HCT116 (cell line): Measurements from ENCODE around the gene VMP1. TPM values are rescaled to one million over a fixed set of nuclear protein-coding genes. Genes with fewer than 3 reads are reported as not detected.
"Not testable (repeated sequence)": the region's sequence is repeated elsewhere in the genome, so short reads cannot be mapped to it uniquely, and the experiment has no call there.

Experiments
- ATAC-seq: fragments of 200-7000 bp; cut with Tn5 transposase; 2 replicates; pipeline ENCODE4 v1.9.1; 2020; ENCODE audit warnings: mild to moderate bottlenecking, moderate library complexity
- BruUV-seq: library from RNA; stranded (reverse); fragments of 400-500 nt; replicated peaks from 2 replicates; lab custom pipeline; 2021; lab: Mats Ljungman, UMichigan
- CTCF ChIA-PET: fragments of 300-600 bp; sonication (Branson Sonifier 250); formaldehyde crosslinking; loops from one replicate; lab custom pipeline; 2021; ENCODE audit warnings: antibody characterized with exemption; lab: Charles Lee
- POLR2A ChIA-PET: fragments of 300-600, 350-600 bp; sonication (Branson Sonifier 250); formaldehyde crosslinking; loops from one replicate; lab custom pipeline; 2021; ENCODE audit warnings: antibody characterized with exemption; lab: Charles Lee
- RAD21 ChIA-PET, 2 experiments: fragments of 300-600 bp; sonication (Branson Sonifier 250); formaldehyde crosslinking; loops; one replicate each; lab custom pipeline; 2023; ENCODE audit warnings: low total read pairs in 2 of 2; ENCODE audit not compliant: uncharacterized antibody in 2 of 2, unreplicated experiment in 2 of 2, low non-redundant PET in 1 of 2; lab: Charles Lee
- DNase-seq: peaks from one replicate; pipeline ENCODE4 v3.0.0-alpha.2; 2010; ENCODE audit warnings: low read depth, low spot score
- H2AFZ ChIP-seq: fragments of 200-600 bp; shearing (Covaris generic), sonication (generic); 2 replicates; pipeline ENCODE4 v1.6.1; 2017; ENCODE audit warnings: low read depth, mixed run types, mixed read lengths, antibody characterized with exemption, low read length; ENCODE audit not compliant: poor library complexity, severe bottlenecking
- H3K27ac ChIP-seq: 2 replicates; pipeline ENCODE4 v1.5.1; 2012; ENCODE audit warnings: low read depth, low read length
- H3K27me3 ChIP-seq: fragments of 200-600 bp; sonication (generic); 2 replicates; pipeline ENCODE4 v1.6.1; 2016; ENCODE audit warnings: mixed run types, low read length, mixed read lengths; ENCODE audit not compliant: insufficient read depth
- H3K36me3 ChIP-seq, 2 experiments: fragments of 200-500 bp in 1 of 2; fragments of 200-600 bp in 1 of 2; sonication (Bioruptor generic) in 1 of 2; sonication (generic) in 1 of 2; 2 replicates each; pipeline versions ENCODE4 v1.5.1 to v1.6.1; 2014 to 2016; ENCODE audit warnings: low read length in 2 of 2, inconsistent platforms in 1 of 2, mixed read lengths in 1 of 2, mixed run types in 1 of 2; ENCODE audit not compliant: insufficient read depth in 2 of 2, control insufficient read depth in 1 of 2
- H3K4me1 ChIP-seq, 2 experiments: fragments of 200-600 bp in 1 of 2; sonication (generic) in 1 of 2; 2 replicates each; pipeline versions ENCODE4 v1.5.1 to v1.6.1; 2012 to 2017; ENCODE audit warnings: low read length in 2 of 2, inconsistent platforms in 1 of 2, mild to moderate bottlenecking in 1 of 2, mixed read lengths in 1 of 2, mixed run types in 1 of 2, moderate library complexity in 1 of 2; ENCODE audit not compliant: insufficient read depth in 2 of 2, control insufficient read depth in 1 of 2
- H3K4me2 ChIP-seq: fragments of 200-600 bp; sonication (generic); 2 replicates; pipeline ENCODE4 v1.6.1; 2017; ENCODE audit warnings: mixed run types, low read length, mixed read lengths
- H3K4me3 ChIP-seq, 2 experiments: fragments of 200-600 bp in 1 of 2; sonication (generic) in 1 of 2; replicated peaks in 1 of 2; 2 replicates each; pipeline ENCODE4 v1.5.1; 2011 to 2016; ENCODE audit warnings: low read length in 2 of 2, control low read depth in 1 of 2, low read depth in 1 of 2, mild to moderate bottlenecking in 1 of 2, mixed read lengths in 1 of 2, mixed run types in 1 of 2
- H3K79me2 ChIP-seq: fragments of 200-600 bp; sonication (generic); 2 replicates; pipeline ENCODE4 v1.6.1; 2017; ENCODE audit warnings: mild to moderate bottlenecking, mixed run types, low read length, moderate library complexity, mixed read lengths; ENCODE audit not compliant: insufficient read depth
- H3K9ac ChIP-seq: fragments of 200-600 bp; sonication (generic); 2 replicates; pipeline ENCODE4 v1.6.1; 2016; ENCODE audit warnings: low read length, mixed read lengths
- H3K9me2 ChIP-seq: fragments of 200-600 bp; sonication (generic), shearing (Covaris generic); 2 replicates; pipeline ENCODE4 v1.6.1; 2017; ENCODE audit warnings: mixed run types, mild to moderate bottlenecking, moderate library complexity; ENCODE audit not compliant: insufficient read depth
- H3K9me3 ChIP-seq, 2 experiments: fragments of 200-500 bp in 1 of 2; fragments of 200-600 bp in 1 of 2; sonication (Bioruptor generic) in 1 of 2; sonication (generic) in 1 of 2; 2 replicates each; pipeline ENCODE4 v1.6.1; 2014 to 2017; ENCODE audit warnings: low read length in 2 of 2, mixed read lengths in 2 of 2, inconsistent platforms in 1 of 2, low read depth in 1 of 2, mild to moderate bottlenecking in 1 of 2, mixed run types in 1 of 2, moderate library complexity in 1 of 2; ENCODE audit not compliant: control insufficient read depth in 1 of 2, insufficient read depth in 1 of 2
- H4K20me1 ChIP-seq: fragments of 200-600 bp; sonication (generic), shearing (Covaris generic); 2 replicates; pipeline ENCODE4 v1.6.1; 2017; ENCODE audit warnings: mixed run types, mild to moderate bottlenecking, moderate library complexity; ENCODE audit not compliant: insufficient read depth
- CEBPB ChIP-seq: IDR thresholded peaks from 2 replicates; pipeline ENCODE4 v1.6.1; 2012; ENCODE audit warnings: low read depth
- EZH2 ChIP-seq: fragments of 200-600 bp; sonication (generic); IDR thresholded peaks from 2 replicates; pipeline ENCODE4 v1.6.1; 2017; ENCODE audit warnings: antibody characterized with exemption, mixed run types
- MAX ChIP-seq: IDR thresholded peaks from 2 replicates; pipeline ENCODE4 v1.6.1; 2012
- SIN3A ChIP-seq: IDR thresholded peaks from 2 replicates; pipeline ENCODE4 v1.6.1; 2012; ENCODE audit warnings: low read depth
- TCF7L2 ChIP-seq: IDR thresholded peaks from 2 replicates; pipeline ENCODE4 v1.7.0; 2011; ENCODE audit warnings: borderline replicate concordance, inconsistent platforms; ENCODE audit not compliant: insufficient read depth, insufficient read length; ENCODE audit errors: extremely low read depth
- YY1 ChIP-seq: IDR thresholded peaks from 2 replicates; pipeline ENCODE4 v1.6.1; 2011; ENCODE audit warnings: low read length, low read depth, moderate library complexity, mild to moderate bottlenecking; ENCODE audit not compliant: insufficient replicate concordance; ENCODE audit errors: extremely low read depth
- intact Hi-C: fragments of 100-400 bp; cut with micrococcal nuclease; formaldehyde crosslinking; loops from 2 replicates; pipeline ENCODE4 v1.10.0; 2022
- total RNA-seq: library from RNA; stranded (reverse); gene quantifications from one replicate; pipeline ENCODE4 v1.2.1, GENCODE V29; 2021; ENCODE audit not compliant: unreplicated experiment

VMP1 gene
- total RNA-seq, 1 experiment from 2014 or later, result 366 TPM

GRCh38 chr17:59778996-59779395 is 71.5 kb downstream of the VMP1 start:
- Histone ChIP-seq H3K4me3 (no peak overlapping the region), H3K79me2 (peaks cover 14% of the 10 kb centered on the region), H4K20me1 (no peaks in the 10 kb centered on the region), H3K9ac (peak overlapping the region; percentile 13), H3K9me3 (no peaks in the 10 kb centered on the region), H3K27me3 (no peaks in the 10 kb centered on the region), H3K27ac (peak overlapping the region; percentile 36), H2AFZ (no peak overlapping the region), H3K4me2 (peak overlapping the region; percentile 27; the same call in 1 of the 2 replicates), H3K36me3 (peaks cover 3 to 16% of the 10 kb centered on the region in 2 experiments; a peak in 3 of 4 replicates), H3K9me2 (no peaks in the 10 kb centered on the region), H3K4me1 (peaks cover 61 to 68% of the 10 kb centered on the region in 2 experiments)
- ChIA-PET CTCF (interaction anchor here (1.4 to 3.0 kb wide), 2 partner anchors 10 to 26 kb away, joined by 4 to 14 read pairs; no protein-coding TSS in a partner anchor), RAD21 (no interaction called here), POLR2A (interaction anchor here (0.9 to 12.5 kb wide), 5 partner anchors 7 to 62 kb away, joined by 3 to 411 read pairs (median 3); no protein-coding TSS in a partner anchor)
- no peak for TF ChIP-seq EZH2
- no peak for TF ChIP-seq TCF7L2
- 0 out of 2 replicates have a peak, but pooled peaks have one; percentile 23 for TF ChIP-seq CEBPB
- DNase-seq, result no peak
- intact Hi-C loops, result no loop called here
- no peak for ATAC-seq
- no TSS peak for BruUV-seq

GRCh38 chr17:59779521-59779920 is 72.1 kb downstream of the VMP1 start:
- RAD21 ChIA-PET, result no interaction called here
- H3K4me3 ChIP-seq, result no peak overlapping the region
- H3K27ac ChIP-seq, result peak overlapping the region; percentile 36
- no peak for ATAC-seq
- no peak for DNase-seq
- CTCF ChIA-PET, result interaction anchor here (0.6 to 3.0 kb wide), 3 partner anchors 10 to 26 kb away, joined by 3 to 14 read pairs (median 4); no protein-coding TSS in a partner anchor
- no peaks in the 10 kb centered on the region for H3K27me3 ChIP-seq
- H3K9ac ChIP-seq, result peak overlapping the region; percentile 13
- H2AFZ ChIP-seq, result no peak overlapping the region
- intact Hi-C loops, result no loop called here
- no TSS peak for BruUV-seq
- peaks cover 20% of the 10 kb centered on the region for H3K79me2 ChIP-seq
- no peak for TF ChIP-seq YY1
- TF ChIP-seq SIN3A, result no peak
- TF ChIP-seq EZH2, result no peak
- no peak for TF ChIP-seq MAX
- POLR2A ChIA-PET, result interaction anchor here (0.9 to 12.5 kb wide), 4 partner anchors 11 to 62 kb away, joined by 3 to 411 read pairs (median 40); no protein-coding TSS in a partner anchor
- peak overlapping the region; percentile 27 for H3K4me2 ChIP-seq
- H3K36me3 ChIP-seq, result peaks cover 0 to 16% of the 10 kb centered on the region in 2 experiments; a peak in 2 of 4 replicates
- no peaks in the 10 kb centered on the region for H4K20me1 ChIP-seq
- no peaks in the 10 kb centered on the region for H3K9me3 ChIP-seq
- H3K9me2 ChIP-seq, result no peaks in the 10 kb centered on the region
- peaks cover 61 to 68% of the 10 kb centered on the region in 2 experiments for H3K4me1 ChIP-seq

DNA sequence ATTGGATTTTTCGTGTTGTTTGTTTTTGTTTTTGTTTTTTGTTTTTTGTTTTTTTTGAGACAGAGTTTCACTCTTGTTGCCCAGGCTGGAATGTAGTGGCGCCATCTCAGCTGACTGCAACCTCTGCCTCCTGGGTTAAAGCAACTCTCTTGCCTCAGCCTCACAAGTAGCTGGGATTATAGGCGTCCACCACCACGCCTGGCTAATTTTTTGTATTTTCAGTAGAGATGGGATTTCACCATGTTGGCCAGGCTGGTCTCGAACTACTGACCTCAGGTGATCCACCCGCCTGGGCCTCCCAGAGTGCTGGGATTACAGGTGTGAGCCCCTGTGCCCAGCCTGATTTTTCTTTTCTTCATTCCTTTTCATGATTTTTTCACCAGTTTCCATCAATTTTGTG is 73.1 kb downstream of the VMP1 start:
- H3K79me2 ChIP-seq, result peaks cover 29% of the 10 kb centered on the region
- ChIA-PET CTCF (interaction anchor here (3.0 kb wide), 1 partner anchor 27 kb away, joined by 14 read pairs; no protein-coding TSS in a partner anchor), POLR2A (interaction anchor here (0.5 to 12.5 kb wide), 4 partner anchors 10 to 61 kb away, joined by 3 to 411 read pairs (median 41); no protein-coding TSS in a partner anchor)
- peak overlapping the region; percentile 96 for H3K27ac ChIP-seq
- H3K36me3 ChIP-seq, result peaks cover 0 to 16% of the 10 kb centered on the region in 2 experiments; a peak in 2 of 4 replicates
- DNase-seq, ATAC-seq, H3K9me2 ChIP-seq, H2AFZ ChIP-seq, BruUV-seq, intact Hi-C loops, H4K20me1 ChIP-seq, H3K27me3 ChIP-seq, H3K9me3 ChIP-seq, RAD21 ChIA-PET, H3K4me3 ChIP-seq: not testable (repeated sequence)
- H3K4me1 ChIP-seq, result peaks cover 67 to 76% of the 10 kb centered on the region in 2 experiments
- peak overlapping the region; percentile 27 for H3K4me2 ChIP-seq
- peak overlapping the region; percentile 14; the same call in 1 of the 2 replicates for H3K9ac ChIP-seq
